Measurements from ENCODE around the gene FBXL17.

Gene FBXL17

GRCh38 chr5:108260117-108260857 lies 121.6 kb downstream of the FBXL17 start:
- no peak overlapping the region for H3K4me3 ChIP-seq (ENCODE audit: low read depth, low read length)

DNA sequence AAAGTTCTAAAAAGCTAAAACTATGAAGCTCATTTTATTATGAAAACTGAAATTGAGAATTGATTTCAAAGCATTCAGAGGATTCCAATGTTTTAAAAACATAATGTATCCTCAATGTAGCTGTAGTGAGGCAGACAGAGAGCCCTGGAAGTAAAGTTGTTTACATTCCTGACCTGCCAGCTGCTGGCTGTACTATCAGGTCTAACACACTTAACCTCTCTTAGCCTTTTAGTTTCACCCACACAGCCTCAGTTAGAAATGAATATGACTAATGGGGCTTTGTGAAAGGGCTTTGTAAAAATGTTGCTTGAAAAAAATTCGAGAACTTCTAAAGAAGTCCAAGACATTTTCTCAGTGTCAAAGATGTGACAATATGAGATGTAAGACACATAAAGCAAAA lies 122.6 kb downstream of the FBXL17 start:
- Histone ChIP-seq H3K36me3 (ENCODE audit: control insufficient read depth, insufficient read depth, low read length) (no peaks in the 10 kb centered on the region), H3K27me3 (ENCODE audit: control insufficient read depth, insufficient read depth, low read length) (no peaks in the 10 kb centered on the region), H3K9me3 (ENCODE audit: control insufficient read depth, insufficient read depth, low read length) (no peaks in the 10 kb centered on the region), H3K4me1 (ENCODE audit: control insufficient read depth, insufficient read depth, low read length) (no peaks in the 10 kb centered on the region), H3K9ac (ENCODE audit: low read depth, low read length) (no peak overlapping the region), H3K4me3 (ENCODE audit: low read depth, low read length) (no peak overlapping the region)

More at GRCh38 chr5:108260117-108260857, 121.6 kb downstream of the FBXL17 start:
- Histone ChIP-seq H3K9me3 (ENCODE audit: control insufficient read depth, insufficient read depth, low read length) (no peaks in the 10 kb centered on the region), H3K36me3 (ENCODE audit: control insufficient read depth, insufficient read depth, low read length) (no peaks in the 10 kb centered on the region), H3K27me3 (ENCODE audit: control insufficient read depth, insufficient read depth, low read length) (no peaks in the 10 kb centered on the region), H3K4me1 (ENCODE audit: control insufficient read depth, insufficient read depth, low read length) (no peaks in the 10 kb centered on the region), H3K9ac (ENCODE audit: low read depth, low read length) (no peak overlapping the region)

DNA sequence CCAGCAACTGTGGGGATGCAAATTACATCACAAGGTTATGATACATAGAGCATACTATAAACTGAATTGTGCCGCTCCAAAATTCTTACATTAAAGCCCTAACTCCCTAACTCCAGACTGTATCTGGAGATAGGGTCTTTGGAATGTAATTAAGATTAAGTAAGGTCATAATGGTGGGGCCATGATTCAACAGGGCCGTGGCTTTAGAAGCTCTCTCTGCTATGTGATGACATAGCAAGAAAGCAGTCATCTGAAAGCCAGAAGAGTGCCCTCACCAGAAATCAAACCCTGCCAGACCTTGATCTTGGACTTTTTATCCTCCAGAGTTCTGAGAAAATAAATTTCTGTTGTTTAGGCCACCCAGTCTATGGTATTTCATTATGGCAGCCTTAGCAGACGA lies 123.9 kb downstream of the FBXL17 start:
- no peak overlapping the region for H3K9ac ChIP-seq (ENCODE audit: low read depth, low read length)
- no peaks in the 10 kb centered on the region for H3K9me3 ChIP-seq (ENCODE audit: control insufficient read depth, insufficient read depth, low read length)
- H3K27me3 ChIP-seq (ENCODE audit: control insufficient read depth, insufficient read depth, low read length), result no peaks in the 10 kb centered on the region
- H3K36me3 ChIP-seq (ENCODE audit: control insufficient read depth, insufficient read depth, low read length), result no peaks in the 10 kb centered on the region
- H3K4me1 ChIP-seq (ENCODE audit: control insufficient read depth, insufficient read depth, low read length), result no peaks in the 10 kb centered on the region
- no peak overlapping the region for H3K4me3 ChIP-seq (ENCODE audit: low read depth, low read length)

DNA sequence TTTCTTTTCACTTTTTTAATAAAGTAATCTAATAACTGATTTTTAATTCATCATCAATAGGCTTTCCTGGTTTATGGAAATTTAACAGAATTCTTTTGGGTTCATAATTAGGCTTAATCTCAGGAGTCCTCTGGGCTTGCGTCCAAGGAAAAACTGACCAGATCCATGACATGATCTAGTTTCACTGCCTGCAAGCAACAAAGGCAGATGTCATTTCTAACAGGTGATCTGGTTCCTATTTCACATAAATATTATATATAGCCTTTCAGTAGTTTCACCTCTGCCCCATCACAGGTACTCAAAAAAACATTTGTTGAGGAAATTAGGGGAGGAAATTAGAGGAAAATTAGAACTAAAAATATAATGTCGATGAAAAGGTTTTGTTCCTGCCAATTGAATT lies 126.4 kb downstream of the FBXL17 start:
- H3K4me3 ChIP-seq (ENCODE audit: low read depth, low read length), result no peak overlapping the region
- no peak overlapping the region for H3K9ac ChIP-seq (ENCODE audit: low read depth, low read length)
- H3K4me1 ChIP-seq (ENCODE audit: control insufficient read depth, insufficient read depth, low read length), result no peaks in the 10 kb centered on the region
- no peaks in the 10 kb centered on the region for H3K36me3 ChIP-seq (ENCODE audit: control insufficient read depth, insufficient read depth, low read length)
- no peaks in the 10 kb centered on the region for H3K27me3 ChIP-seq (ENCODE audit: control insufficient read depth, insufficient read depth, low read length)
- H3K9me3 ChIP-seq (ENCODE audit: control insufficient read depth, insufficient read depth, low read length), result no peaks in the 10 kb centered on the region

DNA sequence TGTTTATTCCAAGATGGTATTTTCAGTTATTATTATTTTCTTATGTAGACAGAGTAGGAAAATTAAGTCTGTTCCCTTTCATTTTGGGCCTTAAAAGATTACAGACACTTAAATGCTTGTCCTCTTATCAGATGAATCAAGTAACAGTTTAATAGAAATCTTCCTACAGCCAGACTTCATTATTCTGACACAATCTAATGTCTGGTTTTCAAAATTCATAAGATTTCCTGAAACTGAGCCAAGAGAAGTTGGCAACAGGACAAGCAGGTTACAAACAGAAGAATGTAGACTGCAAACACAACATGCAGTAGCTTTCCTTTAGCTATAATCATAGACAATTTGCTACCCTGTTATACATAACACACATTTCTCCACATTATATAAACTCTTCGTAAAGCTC lies 130.5 kb downstream of the FBXL17 start:
- Histone ChIP-seq H3K9ac (ENCODE audit: low read depth, low read length) (no peak overlapping the region), H3K4me1 (ENCODE audit: control insufficient read depth, insufficient read depth, low read length) (no peaks in the 10 kb centered on the region), H3K36me3 (ENCODE audit: control insufficient read depth, insufficient read depth, low read length) (no peaks in the 10 kb centered on the region), H3K9me3 (ENCODE audit: control insufficient read depth, insufficient read depth, low read length) (no peaks in the 10 kb centered on the region), H3K27me3 (ENCODE audit: control insufficient read depth, insufficient read depth, low read length) (no peaks in the 10 kb centered on the region), H3K4me3 (ENCODE audit: low read depth, low read length) (no peak overlapping the region)

DNA sequence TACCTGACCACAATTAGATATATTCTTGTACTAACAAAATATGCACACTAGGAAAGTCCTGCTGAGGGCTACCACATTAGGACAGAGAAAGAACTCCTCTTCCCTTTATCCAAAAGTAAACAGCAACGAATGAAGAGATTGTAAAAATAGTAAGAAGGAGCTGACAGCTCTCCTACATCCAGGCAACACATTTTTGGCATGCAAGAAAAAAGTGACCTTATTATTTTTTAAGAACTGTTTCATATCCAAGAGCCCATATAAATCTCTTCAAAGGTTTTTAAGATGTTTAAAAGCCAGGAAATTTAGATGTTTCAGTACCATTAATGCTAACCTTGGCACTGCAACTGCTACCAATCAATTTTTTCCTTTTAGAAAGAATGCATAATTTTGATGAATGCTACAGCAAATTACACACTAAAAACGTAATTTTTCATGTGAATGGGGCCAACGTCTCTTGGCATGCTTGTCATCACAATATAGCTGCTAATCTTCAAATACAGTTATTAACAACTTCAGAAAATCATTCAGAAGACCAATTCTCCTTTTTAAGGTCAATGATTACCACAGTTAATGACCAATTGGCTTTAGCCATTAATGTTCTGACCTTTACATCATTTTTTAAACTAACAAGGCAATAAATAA lies 132.0 kb downstream of the FBXL17 start:
- Histone ChIP-seq H3K4me1 (ENCODE audit: control insufficient read depth, insufficient read depth, low read length) (no peaks in the 10 kb centered on the region), H3K4me3 (ENCODE audit: low read depth, low read length) (no peak overlapping the region), H3K9me3 (ENCODE audit: control insufficient read depth, insufficient read depth, low read length) (no peaks in the 10 kb centered on the region), H3K36me3 (ENCODE audit: control insufficient read depth, insufficient read depth, low read length) (no peaks in the 10 kb centered on the region), H3K9ac (ENCODE audit: low read depth, low read length) (no peak overlapping the region), H3K27me3 (ENCODE audit: control insufficient read depth, insufficient read depth, low read length) (no peaks in the 10 kb centered on the region)

GRCh38 chr5:108249095-108249784 lies 132.7 kb downstream of the FBXL17 start:
- Histone ChIP-seq H3K9ac (ENCODE audit: low read depth, low read length) (no peak overlapping the region), H3K36me3 (ENCODE audit: control insufficient read depth, insufficient read depth, low read length) (no peaks in the 10 kb centered on the region)

DNA sequence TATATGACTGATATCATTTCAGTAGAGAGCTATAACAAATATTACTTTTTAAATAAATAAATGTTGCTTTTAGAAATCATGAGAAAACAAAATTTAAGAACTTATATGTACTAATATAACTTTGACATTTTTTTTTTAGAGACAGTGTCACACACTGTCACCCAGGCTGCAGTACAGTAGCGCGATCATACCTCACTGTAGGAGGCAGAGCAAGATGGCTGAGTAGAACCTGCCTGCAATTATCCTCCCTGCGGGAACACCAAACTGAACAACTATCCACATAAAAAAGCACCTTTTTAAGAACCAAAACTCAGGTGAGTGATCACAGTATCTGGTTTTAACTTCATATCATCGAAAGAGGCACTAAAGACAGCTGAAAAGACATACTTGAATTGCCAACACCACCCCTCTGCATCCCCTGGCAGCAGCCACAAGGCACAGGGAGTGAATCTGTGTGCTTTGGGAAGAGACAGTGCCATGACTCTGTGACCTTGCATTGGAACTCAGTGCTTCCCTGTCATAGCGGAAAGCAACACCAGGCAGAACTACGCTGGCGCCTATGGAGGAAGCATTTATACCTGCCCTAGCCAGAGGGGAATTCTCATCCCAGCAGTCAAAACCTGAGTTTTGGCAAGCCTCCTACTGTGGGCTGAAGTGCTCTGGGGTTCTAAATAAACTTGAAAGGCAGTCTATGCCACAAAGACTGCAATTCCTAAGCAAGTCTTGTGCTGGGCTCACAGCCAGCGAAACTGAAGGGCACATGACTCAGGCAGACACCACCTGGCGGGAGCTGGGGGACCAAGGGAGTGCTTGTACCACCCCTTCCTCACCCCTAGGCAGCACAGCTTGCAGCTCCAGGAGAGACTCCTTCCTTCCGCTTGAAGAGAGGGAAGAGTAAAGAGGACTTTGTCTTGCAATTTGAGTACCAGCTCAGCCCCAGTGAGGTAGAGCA lies 142.7 kb downstream of the FBXL17 start:
- Histone ChIP-seq H3K27me3 (ENCODE audit: control insufficient read depth, insufficient read depth, low read length) (no peaks in the 10 kb centered on the region), H3K4me3 (ENCODE audit: low read depth, low read length) (no peak overlapping the region), H3K9me3 (ENCODE audit: control insufficient read depth, insufficient read depth, low read length) (no peaks in the 10 kb centered on the region), H3K4me1 (ENCODE audit: control insufficient read depth, insufficient read depth, low read length) (peaks cover 4% of the 10 kb centered on the region), H3K36me3 (ENCODE audit: control insufficient read depth, insufficient read depth, low read length) (no peaks in the 10 kb centered on the region), H3K9ac (ENCODE audit: low read depth, low read length) (no peak overlapping the region)

More at GRCh38 chr5:108249095-108249784, 132.7 kb downstream of the FBXL17 start:
- no peak overlapping the region for H3K4me3 ChIP-seq (ENCODE audit: low read depth, low read length)
- H3K9me3 ChIP-seq (ENCODE audit: control insufficient read depth, insufficient read depth, low read length), result no peaks in the 10 kb centered on the region
- no peaks in the 10 kb centered on the region for H3K4me1 ChIP-seq (ENCODE audit: control insufficient read depth, insufficient read depth, low read length)
- no peaks in the 10 kb centered on the region for H3K27me3 ChIP-seq (ENCODE audit: control insufficient read depth, insufficient read depth, low read length)

DNA sequence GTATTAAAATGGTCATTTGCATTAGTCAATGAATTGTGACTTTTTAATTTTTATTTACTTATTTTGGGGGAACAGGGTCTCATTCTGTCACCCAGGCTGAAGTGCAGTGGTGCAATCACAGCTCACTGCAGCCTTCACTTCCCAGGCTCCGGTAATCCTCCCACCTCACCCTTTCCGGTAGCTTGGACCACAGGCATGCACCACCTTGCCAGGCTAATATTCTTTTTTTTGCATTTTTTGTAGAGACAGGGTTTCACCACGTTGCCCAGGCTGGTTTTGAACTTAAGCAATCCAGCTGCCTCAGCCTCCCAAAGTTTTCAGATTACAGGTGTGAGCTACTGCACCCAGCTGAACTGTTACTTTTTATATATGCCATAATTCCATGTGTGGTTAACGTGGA lies 143.4 kb downstream of the FBXL17 start:
- Histone ChIP-seq H3K36me3 (ENCODE audit: control insufficient read depth, insufficient read depth, low read length) (no peaks in the 10 kb centered on the region), H3K4me3 (ENCODE audit: low read depth, low read length) (no peak overlapping the region), H3K9me3 (ENCODE audit: control insufficient read depth, insufficient read depth, low read length) (no peaks in the 10 kb centered on the region), H3K27me3 (ENCODE audit: control insufficient read depth, insufficient read depth, low read length) (no peaks in the 10 kb centered on the region), H3K9ac (ENCODE audit: low read depth, low read length) (no peak overlapping the region), H3K4me1 (ENCODE audit: control insufficient read depth, insufficient read depth, low read length) (peaks cover 6% of the 10 kb centered on the region)

GRCh38 chr5:108233617-108234155 lies 148.2 kb downstream of the FBXL17 start:
- H3K9me3 ChIP-seq (ENCODE audit: control insufficient read depth, insufficient read depth, low read length), result no peaks in the 10 kb centered on the region
- no peaks in the 10 kb centered on the region for H3K36me3 ChIP-seq (ENCODE audit: control insufficient read depth, insufficient read depth, low read length)
- no peaks in the 10 kb centered on the region for H3K27me3 ChIP-seq (ENCODE audit: control insufficient read depth, insufficient read depth, low read length)
- H3K4me3 ChIP-seq (ENCODE audit: low read depth, low read length), result no peak overlapping the region
- no peak overlapping the region for H3K9ac ChIP-seq (ENCODE audit: low read depth, low read length)
- peaks cover 2% of the 10 kb centered on the region for H3K4me1 ChIP-seq (ENCODE audit: control insufficient read depth, insufficient read depth, low read length)

GRCh38 chr5:108232805-108233204 lies 149.1 kb downstream of the FBXL17 start:
- Histone ChIP-seq H3K27me3 (ENCODE audit: control insufficient read depth, insufficient read depth, low read length) (no peaks in the 10 kb centered on the region), H3K4me1 (ENCODE audit: control insufficient read depth, insufficient read depth, low read length) (peaks cover 2% of the 10 kb centered on the region), H3K36me3 (ENCODE audit: control insufficient read depth, insufficient read depth, low read length) (no peaks in the 10 kb centered on the region), H3K9ac (ENCODE audit: low read depth, low read length) (no peak overlapping the region), H3K4me3 (ENCODE audit: low read depth, low read length) (no peak overlapping the region), H3K9me3 (ENCODE audit: control insufficient read depth, insufficient read depth, low read length) (no peaks in the 10 kb centered on the region)

Measured in iPS-15b (cell line).